Epithelial cell of proximal tubule (primary cell): ENCODE measurements around the gene BEND7. TPM values are rescaled to one million over a fixed set of nuclear protein-coding genes. Genes with fewer than 3 reads are reported as not detected.
A peak's percentile ranks its signal among the peaks of the same experiment; 100 is the strongest.
"Not testable (repeated sequence)": the region's sequence is repeated elsewhere in the genome, so short reads cannot be mapped to it uniquely, and the experiment has no call there.

Source experiments
- DNase-seq: peaks from one replicate; pipeline ENCODE4 v3.0.0-alpha.2; 2011; ENCODE audit warnings: low read depth
- H3K4me3 ChIP-seq: 2 replicates; pipeline ENCODE4 v1.5.1; 2011; ENCODE audit warnings: low read depth, mild to moderate bottlenecking, low read length
- total RNA-seq: library from RNA; depleted of rRNA; stranded (reverse); fragments of >200 nt; gene quantifications from 2 replicates; pipeline ENCODE4 v1.2.3, GENCODE V29; 2015
- TF ChIP-seq, protein P1 (sequence below): conservative IDR thresholded peaks from 2 replicates; pipeline ENCODE4 v1.5.1; 2012; ENCODE audit warnings: low read depth, mild to moderate bottlenecking, low read length

The BEND7 gene
- total RNA-seq, 1 donor from 2014 or later: 41.4 TPM

GRCh38 chr10:13445656-13446400 is 83.0 kb downstream of the BEND7 start:
- TF ChIP-seq, protein P1, sequence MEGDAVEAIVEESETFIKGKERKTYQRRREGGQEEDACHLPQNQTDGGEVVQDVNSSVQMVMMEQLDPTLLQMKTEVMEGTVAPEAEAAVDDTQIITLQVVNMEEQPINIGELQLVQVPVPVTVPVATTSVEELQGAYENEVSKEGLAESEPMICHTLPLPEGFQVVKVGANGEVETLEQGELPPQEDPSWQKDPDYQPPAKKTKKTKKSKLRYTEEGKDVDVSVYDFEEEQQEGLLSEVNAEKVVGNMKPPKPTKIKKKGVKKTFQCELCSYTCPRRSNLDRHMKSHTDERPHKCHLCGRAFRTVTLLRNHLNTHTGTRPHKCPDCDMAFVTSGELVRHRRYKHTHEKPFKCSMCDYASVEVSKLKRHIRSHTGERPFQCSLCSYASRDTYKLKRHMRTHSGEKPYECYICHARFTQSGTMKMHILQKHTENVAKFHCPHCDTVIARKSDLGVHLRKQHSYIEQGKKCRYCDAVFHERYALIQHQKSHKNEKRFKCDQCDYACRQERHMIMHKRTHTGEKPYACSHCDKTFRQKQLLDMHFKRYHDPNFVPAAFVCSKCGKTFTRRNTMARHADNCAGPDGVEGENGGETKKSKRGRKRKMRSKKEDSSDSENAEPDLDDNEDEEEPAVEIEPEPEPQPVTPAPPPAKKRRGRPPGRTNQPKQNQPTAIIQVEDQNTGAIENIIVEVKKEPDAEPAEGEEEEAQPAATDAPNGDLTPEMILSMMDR: no peak
- no peak for DNase-seq
- H3K4me3 ChIP-seq: no peak overlapping the region

- no peak for DNase-seq
- TF ChIP-seq, protein P1: no peak
- no peak overlapping the region for H3K4me3 ChIP-seq
Measured at GRCh38 chr10:13441476-13441875, 87.3 kb downstream of the BEND7 start.

- peak overlapping the region; percentile 44 for H3K4me3 ChIP-seq
- TF ChIP-seq, protein P1: peak; percentile 93
- no peak for DNase-seq
Measured at GRCh38 chr10:13440185-13441061, 88.4 kb downstream of the BEND7 start.

GRCh38 chr10:13439313-13440184 is 89.3 kb downstream of the BEND7 start:
- TF ChIP-seq, protein P1: no peak
- peak overlapping the region; percentile 44 for H3K4me3 ChIP-seq
- no peak for DNase-seq

DNA sequence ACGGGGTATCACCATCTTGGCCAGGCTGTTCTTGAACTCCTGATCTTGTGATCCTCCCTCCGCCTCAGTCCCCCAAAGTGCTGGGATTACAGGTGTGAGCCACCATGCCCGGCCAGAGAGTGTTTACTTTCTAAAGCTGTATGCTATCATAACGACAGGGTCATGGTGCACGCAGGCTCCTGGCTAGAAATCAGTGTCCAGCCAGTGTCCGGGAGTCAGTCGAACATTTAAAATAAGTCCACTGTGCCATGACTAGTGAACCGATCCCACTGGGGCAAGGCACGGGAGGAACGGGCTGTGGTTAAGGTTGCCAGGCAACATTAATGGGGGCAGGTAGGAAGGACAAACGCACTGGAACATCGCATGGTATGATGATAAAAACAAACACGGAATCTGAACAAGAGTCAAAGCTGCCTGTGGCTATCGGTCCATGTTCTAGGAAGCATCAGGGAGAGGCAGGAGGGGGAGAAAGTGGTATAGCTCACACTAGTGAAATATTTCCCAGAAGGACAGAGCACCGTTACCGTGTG is 91.7 kb downstream of the BEND7 start:
- peak overlapping the region; percentile 21 for H3K4me3 ChIP-seq
- TF ChIP-seq, protein P1: no peak
- DNase-seq: peak; percentile 48

- H3K4me3 ChIP-seq, DNase-seq: not testable (repeated sequence)
Measured at GRCh38 chr10:13427943-13428342, 100.9 kb downstream of the BEND7 start.
